Activated naive CD4-positive, alpha-beta T cell treated with Interleukin-2 at 50 U/mL for 16 hours (primary cell): ENCODE results near the gene EYA3.

Experiments used
- DNase-seq: peaks from one replicate; pipeline ENCODE4 v3.0.0-alpha.2; 2020

The EYA3 gene

DNA sequence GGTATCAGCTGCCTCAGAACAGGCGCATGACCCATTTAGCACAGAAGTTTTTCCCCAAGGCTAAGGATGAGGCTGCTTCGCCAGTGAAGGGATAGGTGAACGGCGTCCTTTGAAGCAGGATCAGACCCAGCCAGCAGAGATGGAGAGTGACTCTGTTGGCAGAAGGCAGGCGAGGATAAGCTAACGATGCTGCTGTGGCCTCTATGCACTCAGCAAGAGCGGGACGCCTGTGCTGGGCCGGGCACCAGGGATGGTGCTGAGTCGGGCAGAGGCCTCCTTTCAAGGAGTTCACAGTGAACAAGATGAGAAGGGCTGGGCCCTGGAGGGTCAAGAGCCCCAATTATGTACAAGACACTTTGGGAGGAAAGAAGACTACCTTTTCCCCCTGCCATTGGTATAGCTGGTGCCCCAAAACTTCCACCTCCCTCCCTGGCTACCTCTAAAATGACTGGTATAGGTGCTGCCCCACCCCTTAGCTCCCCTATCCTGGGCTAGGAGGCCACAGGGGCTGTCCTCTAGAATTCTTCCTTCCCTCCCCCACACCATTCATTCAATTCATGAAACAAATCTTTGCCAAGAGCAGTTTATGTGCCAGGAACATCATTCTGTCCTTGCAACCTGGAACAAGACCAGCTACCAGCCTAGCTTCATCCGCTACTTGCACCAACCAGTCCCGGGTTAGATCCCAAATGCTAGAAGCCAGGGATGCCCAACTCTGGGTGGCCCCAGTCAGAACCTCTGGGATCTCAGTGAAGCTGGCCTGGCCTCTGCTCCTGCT is 121.1 kb downstream of the EYA3 start:
- DNase-seq: no peak

DNA sequence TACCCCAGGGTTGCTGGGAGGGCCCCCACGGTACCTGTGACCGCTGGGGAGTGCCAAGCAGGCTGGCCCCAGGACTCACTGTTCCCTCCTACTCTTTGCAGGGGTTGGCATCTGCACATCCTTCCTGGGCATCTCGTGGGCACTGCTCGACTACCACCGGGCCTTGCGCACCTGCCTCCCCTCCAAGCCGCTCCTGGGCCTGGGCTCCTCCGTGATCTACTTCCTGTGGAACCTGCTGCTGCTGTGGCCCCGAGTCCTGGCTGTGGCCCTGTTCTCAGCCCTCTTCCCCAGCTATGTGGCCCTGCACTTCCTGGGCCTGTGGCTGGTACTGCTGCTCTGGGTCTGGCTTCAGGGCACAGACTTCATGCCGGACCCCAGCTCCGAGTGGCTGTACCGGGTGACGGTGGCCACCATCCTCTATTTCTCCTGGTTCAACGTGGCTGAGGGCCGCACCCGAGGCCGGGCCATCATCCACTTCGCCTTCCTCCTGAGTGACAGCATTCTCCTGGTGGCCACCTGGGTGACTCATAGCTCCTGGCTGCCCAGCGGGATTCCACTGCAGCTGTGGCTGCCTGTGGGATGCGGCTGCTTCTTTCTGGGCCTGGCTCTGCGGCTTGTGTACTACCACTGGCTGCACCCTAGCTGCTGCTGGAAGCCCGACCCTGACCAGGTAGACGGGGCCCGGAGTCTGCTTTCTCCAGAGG is 121.9 kb downstream of the EYA3 start:
- no peak for DNase-seq

DNA sequence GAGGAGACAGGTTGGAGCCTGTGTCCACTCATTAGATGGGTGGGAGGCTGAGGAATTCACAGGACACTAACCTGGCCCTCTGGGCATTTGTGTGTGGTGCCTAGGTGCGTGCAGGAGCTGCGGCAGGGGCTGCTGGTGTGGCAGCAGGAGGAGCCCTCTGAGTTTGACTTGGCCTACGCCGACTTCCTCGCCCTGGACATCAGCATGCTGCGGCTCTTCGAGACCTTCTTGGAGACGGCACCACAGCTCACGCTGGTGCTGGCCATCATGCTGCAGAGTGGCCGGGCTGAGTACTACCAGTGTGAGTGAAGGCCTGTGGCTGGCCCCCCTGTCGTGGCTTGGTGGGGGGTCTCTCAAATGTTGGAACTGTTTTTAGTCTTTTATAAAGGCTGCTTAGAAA is 125.0 kb downstream of the EYA3 start:
- DNase-seq: no peak

DNA sequence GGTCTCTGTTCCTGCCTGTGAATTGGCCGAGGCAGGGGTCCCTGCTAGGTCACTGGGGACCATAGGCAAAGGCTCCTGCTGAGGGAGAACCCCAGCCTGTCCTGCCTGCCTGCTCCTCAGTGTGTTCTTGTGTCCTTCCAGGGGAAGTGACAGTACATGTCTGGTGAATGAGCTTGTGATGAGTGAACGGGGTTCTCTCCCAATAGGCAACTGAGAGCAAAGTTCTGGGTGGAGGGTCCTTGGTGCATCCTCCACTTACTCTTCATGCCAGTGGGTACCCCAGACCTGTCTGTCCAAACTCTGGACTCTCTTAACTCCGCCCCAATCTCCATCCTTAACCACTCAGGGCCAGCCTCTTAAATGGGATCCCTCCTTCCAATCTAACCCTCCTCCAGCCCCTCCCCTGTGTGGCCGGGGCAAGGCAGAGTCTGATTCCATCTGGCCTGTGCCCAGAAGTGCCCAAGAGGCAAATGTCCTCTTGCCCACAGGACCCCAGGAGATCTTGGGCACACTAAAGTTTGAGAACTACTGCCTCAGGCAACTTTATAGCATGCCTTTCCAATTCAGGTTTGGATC is 126.7 kb downstream of the EYA3 start:
- no peak for DNase-seq

DNA sequence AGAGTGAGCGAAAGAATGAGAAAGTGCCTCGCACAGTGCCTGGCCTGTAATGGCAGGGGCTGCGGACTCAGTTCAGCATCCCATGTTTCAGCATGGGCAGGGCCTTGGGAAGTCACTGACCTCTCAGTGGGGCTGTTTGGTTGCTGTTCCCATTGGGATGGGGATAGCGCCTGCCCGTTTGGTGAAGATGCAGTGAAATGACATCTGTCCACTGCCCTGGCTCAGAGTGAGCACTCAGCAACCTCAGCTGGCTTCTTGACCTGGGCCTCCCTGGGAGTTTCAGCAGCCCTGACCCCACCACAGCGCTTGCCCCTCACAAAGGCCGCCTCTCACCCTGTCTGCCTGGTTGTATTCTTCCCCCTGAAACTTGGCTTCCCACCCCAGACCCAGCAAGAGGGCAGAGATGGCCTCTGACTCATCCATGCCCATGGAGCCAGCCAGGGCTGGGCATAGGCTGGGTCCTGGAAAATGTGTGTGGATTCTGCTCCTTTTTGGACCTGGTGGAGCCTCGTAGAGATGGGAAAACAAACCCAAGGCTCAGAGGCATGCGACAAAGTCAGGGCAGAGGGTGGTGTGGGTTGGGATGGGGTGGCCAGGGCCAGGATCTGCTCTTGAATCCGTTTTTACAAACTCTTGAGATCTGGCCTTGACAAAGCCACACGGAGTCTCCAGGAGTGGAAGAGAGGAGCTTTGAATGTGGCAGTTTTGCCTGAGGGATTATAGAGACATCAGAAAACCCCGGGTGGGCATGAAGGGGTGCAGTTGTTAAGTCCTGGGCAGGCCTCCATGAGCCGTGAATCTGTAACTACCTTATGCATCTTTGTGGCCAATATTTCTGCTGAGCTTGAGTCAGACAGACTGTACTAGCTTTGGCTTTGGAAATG is 127.4 kb downstream of the EYA3 start:
- DNase-seq: no peak

DNA sequence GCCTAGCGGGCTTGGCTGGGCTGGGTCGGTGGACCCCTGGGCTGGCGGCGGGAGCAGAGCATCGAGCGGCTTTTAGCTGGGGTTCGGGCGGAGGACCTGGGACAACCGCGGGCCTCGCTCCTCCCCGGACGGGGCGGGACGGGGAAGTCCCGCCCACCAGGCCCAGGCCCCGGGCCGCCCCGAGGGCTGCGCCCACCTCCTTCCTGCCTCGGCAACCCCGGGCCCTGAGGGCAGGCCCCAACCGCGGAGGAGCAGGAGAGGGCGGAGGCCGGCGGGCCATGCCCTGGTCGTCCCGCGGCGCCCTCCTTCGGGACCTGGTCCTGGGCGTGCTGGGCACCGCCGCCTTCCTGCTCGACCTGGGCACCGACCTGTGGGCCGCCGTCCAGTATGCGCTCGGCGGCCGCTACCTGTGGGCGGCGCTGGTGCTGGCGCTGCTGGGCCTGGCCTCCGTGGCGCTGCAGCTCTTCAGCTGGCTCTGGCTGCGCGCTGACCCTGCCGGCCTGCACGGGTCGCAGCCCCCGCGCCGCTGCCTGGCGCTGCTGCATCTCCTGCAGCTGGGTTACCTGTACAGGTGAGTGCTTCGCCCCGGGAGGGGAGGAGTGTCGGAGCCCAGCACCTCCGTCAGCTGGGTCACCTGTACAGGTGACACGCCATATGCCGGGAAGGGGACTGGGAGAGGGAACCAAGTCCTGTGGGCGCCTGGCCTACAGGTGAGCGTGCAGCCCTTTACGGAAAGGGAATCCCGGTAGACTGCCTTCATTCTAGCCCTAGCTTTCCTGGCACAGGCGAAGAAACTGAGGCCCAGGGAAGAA is 128.4 kb downstream of the EYA3 start, which contains the start of gene XKR8:
Gene XKR8, plus strand, starts transcription at position 182 of the 812 bp plus-strand sequence. Its CDS starts 97 bp downstream, at position 279.
- DNase-seq: peak; percentile 87

DNA sequence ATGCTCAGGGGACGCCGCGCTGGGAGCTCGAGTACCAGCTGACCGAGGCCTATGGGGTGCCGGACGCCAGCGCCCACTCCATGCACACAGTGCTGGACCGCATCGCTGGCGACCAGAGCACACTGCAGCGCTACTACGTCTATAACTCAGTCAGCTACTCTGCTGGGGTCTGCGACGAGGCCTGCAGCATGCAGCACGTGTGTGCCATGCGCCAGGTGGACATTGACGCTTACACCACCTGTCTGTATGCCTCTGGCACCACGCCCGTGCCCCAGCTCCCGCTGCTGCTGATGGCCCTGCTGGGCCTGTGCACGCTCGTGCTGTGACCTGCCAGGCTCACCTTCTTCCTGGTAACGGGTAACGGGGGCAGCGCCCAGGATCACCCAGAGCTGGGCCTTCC is 129.9 kb downstream of the EYA3 start:
- DNase-seq: no peak

DNA sequence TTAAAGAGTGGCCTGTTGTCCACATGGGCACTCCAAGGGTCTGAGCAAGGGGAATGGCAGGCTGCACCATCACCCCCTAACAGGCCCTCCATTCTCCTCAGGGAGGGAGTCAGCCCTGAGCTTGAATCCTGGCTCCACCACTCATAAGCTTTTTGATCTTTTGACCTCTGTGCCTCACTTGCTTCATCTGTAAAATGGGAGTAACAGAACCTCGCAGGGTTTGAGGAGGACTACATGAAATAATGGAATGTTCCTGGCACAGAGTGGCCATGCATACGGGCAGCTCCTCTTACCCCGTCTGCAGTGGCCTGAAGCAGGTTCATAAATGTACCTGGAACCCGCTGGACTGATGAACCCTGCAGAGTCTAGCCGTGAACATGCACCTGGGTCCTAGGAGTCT is 130.8 kb downstream of the EYA3 start:
- DNase-seq: no peak

DNA sequence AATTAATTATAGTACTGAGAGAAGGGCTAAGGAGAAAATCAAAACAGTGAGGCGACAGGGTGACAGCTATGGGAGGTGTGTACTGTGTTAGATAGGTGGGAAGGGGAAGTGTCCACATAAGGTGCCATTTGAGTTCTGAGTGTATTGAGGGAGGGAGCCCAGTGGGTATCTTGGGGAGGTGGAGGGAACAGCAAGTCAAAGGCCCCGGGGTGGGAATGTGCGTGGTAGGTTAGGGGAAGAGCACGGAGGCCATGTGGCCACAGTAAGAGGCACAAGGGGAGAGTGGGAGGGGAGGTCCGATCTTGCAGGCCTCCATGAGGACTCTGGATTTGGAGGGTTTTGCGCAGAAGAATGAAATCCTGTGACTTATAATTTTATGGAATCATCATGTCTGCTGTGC is 131.6 kb downstream of the EYA3 start:
- DNase-seq: no peak

DNA sequence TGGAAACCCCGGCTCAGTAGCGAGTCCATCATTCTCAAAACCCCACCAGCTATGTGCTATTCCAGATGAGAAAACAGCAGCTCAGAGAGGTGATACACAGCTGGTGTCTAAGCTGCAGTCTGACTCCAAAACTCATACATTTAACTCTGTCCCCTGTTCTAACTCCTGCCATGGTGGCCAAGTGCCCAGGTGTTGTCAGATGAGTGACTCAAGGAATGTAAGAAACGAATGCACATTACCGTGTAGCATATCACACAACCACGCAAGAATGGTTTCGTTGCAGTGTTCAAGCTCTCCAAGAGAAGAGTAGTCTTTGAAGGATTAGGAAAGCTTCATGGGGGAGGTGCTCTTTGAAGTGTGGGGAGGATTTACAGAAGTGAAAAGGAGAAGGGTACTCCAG is 133.3 kb downstream of the EYA3 start:
- no peak for DNase-seq

DNA sequence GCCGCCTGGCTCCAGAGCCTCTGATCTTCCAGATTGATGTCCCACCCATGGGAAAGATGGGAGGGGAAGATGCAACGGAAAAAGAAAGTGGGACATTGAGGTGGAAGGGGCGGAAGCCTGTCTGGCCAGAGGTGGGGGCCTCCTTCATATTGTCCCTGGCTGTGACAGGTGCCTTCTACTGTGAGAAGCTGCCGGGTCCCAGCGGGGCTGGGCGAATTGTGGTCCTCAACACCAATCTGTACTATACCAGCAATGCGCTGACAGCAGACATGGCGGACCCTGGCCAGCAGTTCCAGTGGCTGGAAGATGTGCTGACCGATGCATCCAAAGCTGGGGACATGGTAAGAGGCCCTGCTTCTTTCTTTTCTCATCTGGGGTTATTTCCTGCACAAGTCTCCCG is 134.2 kb downstream of the EYA3 start:
- no peak for DNase-seq

DNA sequence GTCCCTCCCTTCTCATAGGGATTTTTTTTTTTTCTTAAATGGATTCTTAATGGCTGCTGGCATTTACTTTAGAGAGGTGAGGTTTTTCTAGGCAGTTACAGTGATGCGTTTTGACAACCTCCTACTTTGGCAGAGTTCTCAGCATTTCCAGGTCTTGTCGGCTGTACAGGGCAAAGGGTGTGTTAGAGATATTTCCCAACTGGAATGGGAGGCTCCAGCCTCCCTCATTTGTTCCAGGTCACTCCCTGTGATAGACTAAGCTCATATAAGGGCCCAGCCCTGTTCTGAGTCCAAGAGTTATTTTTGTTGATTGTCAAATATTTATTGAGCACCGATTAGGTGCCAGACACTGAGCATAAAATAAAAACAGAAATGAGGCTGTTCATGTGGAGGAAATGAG is 136.3 kb downstream of the EYA3 start:
- DNase-seq: no peak

DNA sequence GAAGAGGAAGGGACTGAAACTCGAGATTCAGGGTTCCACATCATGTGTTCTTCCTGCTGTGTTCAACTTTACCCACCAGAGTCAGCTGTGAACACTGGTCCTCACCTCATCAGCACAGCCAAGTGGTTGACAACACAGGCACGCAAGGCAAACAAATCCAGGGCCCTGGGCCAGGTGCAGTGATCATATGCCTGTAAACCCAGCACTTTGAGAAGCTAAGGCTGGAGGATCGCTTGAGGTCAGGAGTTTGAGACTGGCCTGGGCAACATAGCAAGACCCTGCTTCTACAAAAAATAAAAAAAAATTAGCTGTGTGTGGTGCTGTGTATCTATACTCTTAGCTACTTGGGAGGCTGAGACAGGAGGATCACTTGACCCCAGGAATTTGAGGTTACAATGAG is 137.0 kb downstream of the EYA3 start:
- no peak for DNase-seq

DNA sequence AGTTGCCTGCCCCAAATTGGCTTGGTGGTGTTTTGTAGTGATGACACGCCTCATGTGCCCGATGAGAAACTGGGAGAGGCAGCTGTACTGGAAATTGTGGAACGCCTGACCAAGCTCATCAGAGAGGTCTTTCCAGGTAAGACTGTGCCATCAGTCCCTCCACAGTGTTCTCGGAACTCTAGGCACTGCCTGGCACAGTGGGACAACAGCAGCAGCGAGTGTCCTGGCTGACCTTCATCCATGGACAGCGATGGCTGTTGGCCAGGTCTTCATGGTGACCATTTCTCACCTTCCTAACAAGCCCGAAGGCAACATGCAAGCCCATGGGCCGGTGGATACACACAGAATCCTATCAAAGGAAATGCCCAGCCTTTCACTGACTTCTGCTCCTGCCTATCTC is 139.4 kb downstream of the EYA3 start:
- no peak for DNase-seq

DNA sequence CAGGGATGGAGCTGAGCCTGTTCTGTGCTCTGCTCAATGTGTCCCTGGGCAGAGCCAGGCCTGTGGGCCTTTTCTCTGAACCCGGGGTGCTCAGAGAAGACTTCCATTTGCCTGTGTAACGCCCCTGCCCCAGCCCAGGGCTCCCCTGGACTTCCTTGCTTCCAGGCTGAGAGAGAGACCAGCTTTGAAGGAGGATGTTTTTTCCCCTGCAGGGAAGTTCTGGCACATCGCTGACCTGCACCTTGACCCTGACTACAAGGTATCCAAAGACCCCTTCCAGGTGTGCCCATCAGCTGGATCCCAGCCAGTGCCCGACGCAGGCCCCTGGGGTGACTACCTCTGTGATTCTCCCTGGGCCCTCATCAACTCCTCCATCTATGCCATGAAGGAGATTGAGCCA is 143.4 kb downstream of the EYA3 start:
- no peak for DNase-seq

DNA sequence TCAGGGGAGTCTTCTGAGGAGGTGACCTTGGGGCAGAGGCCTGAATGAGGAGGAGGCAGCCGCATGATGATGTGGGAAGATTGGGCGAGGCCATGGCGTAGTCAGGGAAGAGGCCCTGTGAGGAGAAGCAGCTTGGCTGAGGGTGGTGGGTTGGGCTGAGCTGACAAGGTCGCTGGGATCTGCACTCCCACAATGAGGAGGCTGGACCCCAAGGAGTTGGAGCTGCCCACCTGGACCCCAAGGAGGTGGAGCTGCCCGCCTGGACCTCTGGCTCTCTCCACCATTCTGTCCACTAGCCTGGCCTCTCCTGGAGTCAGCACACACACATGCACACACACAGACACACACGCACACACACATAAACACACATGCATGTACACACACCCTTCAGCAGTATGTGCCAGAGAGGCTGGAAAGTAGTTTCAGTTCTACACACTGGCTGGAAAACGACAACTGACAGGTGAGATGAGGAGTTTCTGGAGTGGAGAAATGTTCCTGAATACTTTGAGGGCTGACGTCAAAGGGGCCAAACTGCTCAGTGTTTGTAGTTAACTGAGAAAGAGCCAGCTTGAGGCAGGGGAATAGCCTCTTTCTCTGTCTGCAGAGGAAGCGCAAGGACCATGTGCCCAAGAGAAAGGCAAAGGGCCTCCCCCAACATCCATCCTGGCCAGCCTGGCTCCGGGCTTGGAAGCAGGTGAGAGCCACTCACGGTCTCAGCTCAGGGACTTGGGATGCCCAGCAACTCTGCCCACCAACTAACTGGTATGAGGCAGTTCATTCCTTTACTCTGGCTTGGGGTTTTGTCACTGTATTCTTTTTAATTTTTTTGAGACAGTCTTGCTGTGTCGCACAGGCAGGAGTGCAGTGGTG is 146.5 kb downstream of the EYA3 start:
- DNase-seq: no peak

DNA sequence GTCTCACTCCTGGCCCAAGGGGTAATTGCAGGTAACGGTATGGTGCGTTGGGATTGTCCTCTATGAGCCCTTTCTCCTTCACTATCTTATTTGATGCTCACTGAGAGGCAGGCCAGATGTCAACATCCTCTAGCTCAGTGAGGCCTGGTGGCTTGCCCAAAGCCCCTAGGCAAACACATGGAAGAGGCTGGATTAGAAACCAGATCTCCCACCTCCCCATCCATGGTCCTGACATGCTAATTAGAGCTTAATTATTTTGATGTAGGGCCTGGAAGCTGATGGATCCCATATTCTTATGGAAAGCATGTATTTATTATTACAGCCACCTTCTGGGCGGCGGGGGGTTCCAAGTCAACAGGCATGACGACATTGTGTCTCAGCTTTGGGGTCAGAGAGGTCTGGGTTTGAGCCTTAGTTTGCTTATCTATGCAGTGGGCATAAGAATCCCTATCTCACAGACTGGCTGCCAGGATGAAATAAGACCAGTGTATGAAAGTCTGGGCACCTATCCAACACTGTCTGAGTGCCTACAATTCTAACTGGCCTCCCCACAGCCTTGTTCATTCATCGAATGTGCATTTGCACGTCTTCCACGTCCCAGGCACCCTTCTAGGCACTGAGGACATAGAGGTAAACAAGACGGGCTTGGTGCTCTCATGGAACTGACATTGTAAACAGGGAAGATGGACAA is 147.4 kb downstream of the EYA3 start:
- no peak for DNase-seq

DNA sequence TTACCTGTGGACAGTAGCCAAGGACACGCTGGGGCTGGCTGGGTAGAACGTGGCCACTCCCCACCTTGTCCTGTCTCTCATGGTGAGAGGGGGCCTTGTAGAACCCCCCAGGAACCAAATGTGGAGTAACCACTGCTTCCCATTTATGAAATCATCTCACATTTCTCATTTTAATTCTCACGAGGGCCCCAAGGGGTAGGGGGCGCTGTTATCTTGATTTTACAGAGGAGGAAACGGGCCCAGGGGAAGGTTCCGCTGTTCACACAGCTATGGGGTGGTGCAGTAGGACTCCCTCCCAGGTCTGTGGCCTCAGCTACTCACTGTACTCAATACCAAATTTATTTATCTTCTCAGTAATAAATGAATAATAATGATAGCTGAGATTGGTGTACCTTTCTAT is 148.1 kb downstream of the EYA3 start:
- DNase-seq: peak; percentile 75

DNA sequence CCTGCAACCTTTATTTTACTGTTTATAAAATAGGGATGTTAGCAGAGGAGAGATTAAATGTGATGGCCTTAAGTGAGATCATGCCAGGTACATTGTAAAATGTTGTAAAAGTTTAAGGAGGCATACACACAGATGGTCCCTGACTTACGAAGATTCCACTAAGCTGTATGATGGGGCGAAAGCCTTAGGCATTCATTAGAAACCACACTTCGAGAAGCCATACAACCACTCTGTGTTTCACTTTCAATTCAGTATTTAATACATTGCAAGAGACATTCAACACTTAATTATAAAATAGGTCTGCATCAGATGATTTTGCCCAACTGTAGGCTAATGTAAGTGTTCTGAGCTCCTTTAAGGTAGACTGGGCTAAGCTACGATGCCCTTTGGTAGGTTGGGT is 149.9 kb downstream of the EYA3 start:
- DNase-seq: no peak

DNA sequence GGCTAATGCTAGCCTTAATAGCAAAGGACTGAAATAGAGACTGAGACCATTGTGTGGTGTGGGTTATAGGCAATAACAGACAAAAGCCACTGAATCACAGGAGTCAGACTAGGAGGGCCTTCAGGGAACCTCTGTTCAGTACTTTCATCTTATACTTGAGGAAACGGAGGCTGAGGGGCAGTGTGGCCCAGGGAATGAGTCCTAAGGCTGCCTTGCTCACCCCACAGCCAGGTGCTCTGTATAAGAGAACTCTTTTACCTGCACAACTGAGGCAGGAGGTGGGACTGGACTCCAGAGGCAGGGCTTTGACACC is 150.9 kb downstream of the EYA3 start:
- DNase-seq: no peak

DNA sequence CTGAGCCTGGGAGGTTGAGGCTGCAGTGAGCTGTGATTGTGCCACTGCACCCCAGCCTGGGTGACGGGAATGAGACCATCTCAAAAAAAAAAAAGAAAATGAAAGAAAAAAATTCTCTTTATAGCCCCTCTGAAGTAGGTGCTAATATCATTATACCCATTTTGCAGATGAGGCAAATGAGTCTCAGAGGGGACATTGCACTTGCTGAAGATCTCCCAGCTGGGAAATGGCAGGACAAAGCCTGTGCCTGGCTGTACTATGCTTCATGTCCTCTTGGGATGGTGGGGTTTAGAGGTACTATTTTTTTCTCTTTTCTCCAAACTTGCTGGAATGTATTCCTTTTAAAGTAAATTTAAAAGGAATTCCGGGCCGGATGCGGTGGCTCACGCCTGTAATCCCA is 152.0 kb downstream of the EYA3 start:
- DNase-seq: no peak
